Measurements from ENCODE around the gene DDX5.
"Not testable (repeated sequence)": the region's sequence is repeated elsewhere in the genome, so short reads cannot be mapped to it uniquely, and the experiment has no call there.

Gene DDX5

DNA sequence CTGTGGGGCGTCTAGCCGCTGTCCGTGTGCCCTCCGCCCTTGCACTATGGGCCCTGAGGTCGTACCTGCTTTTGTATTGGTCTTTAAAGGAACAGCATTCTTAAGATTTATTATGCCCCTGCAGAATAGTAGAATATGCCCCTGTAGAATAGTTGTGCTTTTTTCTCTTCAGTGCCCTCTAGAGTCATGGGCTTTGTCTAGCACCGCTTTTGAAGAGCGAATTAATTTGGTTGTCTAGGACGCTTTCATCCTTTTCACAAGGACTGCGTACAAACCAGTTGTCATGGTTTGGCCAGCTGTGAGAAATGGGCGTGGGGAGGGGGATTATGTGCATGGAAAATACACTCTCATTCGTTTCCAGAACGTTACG is 1.3 kb upstream of the DDX5 start:
- DNase-seq (ENCODE audit: low spot score): peak; percentile 91

DNA sequence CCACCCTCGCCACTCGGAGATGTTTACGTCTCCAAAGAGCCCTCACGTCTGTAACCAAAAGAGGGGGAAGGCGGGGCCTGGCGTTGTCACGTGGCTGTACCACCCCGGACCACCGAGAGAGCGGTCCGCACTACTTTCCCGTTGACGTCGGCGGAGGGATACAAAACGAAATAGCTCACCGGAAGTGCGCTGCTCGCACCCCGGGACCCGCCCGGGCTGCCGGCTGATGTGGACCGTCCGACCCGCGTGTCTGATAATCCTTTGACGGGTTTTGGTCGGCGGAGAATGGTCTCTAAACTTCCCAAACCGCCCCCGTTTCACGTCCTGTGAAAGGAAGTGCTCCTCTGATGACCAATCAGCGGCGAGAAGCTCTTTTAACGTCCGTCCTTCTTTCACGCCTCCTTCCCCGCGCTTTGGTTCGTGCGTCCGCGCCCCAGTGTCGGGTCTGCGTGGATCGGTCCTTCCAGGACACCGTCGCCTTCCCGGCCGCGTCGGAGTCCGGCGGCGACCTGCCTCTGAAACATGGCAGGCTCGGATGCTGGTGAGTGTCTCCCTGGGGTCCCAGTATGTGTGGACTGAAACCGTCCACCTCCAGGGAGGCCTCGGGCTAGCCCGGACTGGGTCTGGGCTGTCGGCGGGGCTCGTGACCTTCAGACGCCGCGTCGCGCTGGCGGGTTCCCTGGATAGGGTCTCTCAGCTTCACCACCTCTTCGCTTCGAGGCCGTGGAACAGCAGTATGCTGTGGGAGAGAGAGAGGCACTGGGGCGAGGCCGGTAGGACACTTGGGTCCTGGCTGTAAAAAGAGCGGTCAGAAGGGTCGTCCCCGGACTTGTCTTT is 705 bp upstream of the DDX5 start, which contains the start of gene CEP95:
Gene CEP95 (plus strand): TSS at position 402 of the 837 bp plus-strand sequence. CDS start 121 bp downstream, at position 523.
- peak; percentile 93 for DNase-seq (ENCODE audit: low spot score)

DNA sequence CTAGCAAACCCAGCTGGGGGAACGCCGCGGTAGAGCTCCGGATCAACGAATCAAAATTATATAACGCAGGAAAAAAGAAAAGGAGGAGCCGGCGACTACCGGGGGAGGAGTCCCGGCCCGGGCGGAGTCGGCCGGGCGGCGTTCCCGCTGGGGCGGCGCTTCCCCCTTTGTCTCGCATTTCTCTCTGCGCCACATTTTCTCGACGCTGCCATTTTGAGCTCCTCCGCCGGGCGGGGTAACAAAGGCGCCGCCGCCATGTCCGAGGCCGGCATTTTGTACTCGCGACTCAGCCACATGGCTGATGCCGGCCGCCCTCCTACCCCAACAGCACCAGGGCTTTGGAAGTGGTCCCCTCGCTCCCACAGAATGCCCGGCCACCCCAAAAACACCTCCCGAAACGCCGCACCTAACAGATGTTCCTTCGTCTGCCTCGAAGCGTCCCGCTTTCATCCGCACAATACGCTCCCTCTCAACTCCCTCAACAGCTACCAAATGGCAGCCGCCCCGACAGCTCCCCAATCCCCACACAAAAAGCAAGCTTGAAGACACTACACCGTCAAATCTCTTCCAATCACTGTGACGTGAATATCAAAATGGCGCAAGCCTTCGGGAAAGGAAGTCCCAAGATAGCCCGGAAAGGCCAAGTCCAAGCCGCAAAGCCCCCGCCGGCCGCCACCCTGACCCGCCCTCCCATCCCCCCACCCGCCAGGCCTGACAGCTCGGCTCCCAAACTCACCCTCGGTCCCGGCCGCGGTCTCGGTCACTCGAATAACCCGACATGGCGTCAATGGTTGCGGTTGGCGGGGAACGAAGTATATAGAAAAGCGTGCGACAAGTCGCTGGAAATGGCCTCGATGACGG is 519 bp downstream of the DDX5 start:
- DNase-seq (ENCODE audit: low spot score): peak; percentile 80

DNA sequence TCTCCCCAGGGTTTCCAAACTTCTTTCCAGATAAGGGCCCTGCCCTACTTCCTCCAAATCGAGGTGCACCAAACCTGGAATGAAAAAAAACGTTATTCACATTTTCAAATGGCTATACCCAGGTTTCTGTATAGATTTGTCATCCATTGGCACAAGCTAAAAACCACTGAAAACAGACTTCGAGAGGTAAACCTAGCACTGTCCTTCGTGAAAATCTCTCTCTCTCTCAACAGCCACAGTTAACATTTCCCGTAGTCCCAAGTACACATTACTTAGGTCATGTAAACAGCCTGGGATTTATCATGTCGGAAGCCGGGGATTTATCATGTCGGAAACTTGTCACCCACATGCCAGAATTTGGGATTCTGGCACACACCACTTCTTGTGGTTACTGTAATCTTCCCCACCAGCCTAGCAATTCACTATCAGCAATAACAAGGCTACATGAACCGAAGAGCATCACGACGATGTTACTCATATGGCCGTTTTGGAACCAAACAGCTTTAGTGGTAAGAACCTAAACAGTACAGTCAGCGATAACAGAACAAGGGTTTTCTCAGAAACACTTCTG is 1.2 kb downstream of the DDX5 start:
- DNase-seq (ENCODE audit: low spot score): peak; percentile 69

DNA sequence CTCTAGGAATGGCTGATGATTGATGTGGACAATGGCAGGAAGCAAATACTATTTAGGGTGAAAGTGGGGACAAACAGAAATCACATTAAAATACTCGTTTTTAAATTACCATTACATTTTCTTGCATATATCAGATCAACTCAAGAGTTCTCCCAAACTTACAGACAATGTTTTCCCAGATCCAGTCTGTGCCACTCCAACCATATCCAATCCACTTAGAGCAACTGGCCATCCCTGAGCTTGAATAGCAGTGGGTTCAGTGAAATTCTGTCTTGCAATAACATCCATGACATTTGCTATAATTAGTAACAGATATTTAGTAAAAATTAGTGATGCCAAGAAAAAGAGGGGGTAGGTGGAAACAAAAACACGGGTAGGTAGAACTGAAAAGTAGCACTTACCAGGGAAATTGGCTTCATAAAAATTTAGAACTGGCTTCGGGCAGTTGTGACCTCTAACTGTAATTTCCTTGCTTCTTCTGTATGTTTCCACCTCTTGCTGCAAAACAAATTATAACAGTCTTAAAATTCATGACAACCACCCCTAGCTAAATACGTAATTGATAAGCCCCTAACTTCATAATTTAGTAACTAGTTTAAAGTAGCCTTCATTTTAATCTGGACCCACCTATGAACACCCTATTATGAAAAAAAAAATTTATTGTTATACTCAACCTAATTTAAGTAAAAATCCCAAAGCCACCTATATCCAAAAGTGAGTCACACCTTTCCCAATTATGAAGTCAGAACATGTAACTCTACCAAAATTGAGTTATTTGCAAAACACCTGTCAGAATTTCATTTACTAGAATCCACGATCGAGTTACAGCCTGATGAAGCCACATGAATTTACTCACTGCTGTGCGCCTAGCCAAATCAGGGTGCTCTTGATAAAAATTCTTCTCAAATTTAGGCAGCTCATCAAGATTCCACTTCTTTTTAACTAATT is 2.0 kb downstream of the DDX5 start:
- DNase-seq (ENCODE audit: low spot score): no peak

DNA sequence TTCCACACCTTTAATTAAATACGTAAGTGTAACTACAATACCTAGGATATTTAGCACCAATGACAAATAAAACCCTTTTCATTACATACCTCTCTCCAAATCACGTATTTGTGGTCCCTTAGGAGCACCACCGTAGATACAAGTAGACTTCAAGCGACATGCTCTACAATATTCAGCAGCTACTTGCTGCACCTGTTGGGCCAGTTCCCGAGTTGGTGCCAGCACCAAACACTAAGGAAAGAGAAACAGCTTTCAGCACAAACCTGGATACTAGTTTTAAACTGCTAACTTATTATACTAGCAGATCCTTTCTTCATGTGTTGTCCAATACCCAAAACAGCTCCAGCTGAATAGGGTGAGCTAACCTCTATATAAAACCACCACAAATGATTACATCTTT is 2.7 kb downstream of the DDX5 start:
- no peak for DNase-seq (ENCODE audit: low spot score)

DNA sequence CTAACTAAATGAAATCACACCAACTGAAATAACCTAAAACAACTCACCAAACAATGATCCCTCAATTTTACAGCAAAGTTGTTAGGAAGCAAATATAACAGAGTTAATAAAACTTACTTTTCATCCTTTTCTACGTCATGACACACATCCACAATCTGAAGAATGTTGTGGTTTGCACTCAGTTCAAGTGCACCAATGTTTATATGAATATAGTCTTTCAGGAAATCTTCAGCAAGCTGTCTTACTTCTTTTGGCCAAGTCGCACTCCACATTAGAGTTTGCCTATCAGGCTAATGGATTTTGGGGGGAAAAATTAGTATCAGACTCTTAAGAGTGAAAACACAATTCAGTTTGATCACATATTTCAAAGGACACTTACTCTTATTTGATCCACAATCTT is 3.3 kb downstream of the DDX5 start:
- no peak for DNase-seq (ENCODE audit: low spot score)

DNA sequence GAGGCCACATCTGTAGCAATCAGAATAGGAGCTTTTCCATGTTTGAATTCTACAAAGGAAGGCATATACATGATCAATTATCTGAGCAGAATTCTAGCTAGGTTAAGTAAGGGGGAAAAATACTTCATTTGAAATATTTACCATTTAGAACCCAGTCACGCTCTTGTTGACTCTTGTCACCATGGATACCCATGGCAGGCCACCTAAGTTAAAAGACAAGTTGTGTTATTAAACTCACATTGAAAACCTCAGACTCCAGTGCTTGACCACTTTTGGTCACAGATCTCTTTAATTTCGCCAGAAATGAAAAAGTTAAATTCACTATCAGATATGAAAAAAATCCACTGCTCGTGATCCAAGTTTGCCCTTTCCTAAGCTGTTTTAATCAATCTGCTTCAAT is 4.1 kb downstream of the DDX5 start:
- no peak for DNase-seq (ENCODE audit: low spot score)

DNA sequence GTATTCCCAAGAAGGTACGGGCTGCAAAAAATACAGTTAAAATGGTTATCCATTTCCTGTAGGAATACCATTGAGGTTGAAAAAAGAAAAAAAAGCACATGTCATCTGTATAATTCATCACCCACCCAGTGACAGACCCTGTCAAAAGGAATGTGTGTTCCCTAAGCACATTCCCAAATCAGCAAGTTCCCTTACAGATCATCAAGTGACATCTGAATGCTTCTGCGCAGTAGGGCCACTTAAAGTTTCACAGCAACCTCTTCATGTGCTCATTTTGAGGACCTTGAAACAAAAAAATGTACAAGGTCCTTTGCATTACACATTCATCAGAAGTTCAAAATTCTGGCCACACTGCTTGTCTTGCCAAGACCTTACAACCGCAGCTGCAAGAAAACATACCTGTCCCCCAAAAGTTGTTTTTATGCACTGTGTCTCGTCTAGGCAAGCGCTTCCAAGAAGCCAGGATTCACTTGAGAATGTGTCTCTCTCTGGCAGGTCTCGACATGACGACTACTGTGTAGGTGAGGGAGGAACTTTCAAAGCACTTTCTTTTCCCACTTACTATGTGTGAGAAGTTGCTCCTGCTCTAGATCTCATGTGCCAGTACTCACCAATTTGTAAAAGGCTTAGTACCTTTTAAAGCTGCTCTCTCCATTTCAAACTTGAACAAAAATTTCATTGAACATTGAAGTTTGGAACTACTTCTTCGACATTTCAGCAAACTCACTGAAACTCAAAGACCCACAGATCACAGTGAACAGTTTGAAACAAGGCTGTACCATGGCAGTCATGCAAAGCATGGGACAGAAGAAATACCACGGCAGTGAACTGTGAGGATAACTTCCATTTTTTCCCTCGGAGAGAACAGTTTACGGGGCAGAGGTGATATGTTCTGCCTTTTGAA is 5.0 kb downstream of the DDX5 start:
- DNase-seq (ENCODE audit: low spot score): no peak

DNA sequence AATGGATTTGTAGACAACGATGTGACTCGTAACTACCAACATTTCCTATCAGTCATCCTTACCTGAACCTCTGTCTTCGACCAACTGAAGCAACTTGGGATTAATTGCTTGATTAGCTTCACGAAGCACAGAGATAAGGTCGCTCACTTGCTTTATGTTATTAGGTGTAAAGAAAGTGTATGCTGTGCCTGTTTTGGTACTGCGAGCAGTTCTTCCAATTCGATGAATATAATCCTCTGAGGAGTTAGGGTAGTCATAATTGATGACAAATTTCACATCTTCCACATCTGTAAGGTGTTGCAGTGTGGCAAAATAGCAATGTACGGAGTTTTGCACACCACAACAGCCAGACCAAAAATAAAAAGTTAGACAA is 5.6 kb downstream of the DDX5 start:
- no peak for DNase-seq (ENCODE audit: low spot score)

DNA sequence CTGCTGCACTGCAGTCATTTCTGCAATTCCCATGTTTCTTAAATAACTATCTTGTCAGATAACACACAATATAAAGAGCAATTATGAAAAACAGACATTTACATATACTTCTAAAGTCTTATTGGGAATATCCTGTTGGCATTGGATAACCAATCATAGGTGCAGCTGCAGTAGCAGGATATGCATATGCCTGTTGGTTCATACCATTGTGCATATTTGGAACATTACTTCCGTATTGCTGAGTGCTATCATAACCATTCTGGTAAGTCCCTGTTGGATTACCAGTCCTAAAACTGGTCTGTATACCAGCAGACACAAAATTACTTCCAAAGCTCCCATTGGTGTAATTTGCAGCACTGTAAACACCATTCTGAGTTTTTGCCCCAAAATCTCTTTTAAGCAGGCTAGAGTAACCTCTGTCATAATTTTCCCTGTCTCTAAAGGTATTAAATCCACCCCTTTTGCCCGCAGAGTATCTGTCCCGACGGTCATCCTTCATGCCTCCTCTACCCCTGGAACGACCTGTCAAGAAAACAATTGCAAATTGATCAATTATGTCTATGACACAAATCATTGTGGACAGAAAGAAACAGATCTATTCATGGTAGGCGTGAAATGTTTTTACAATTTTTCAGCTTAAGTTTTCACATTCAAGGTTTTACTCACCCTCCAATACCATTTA is 6.1 kb downstream of the DDX5 start:
- DNase-seq (ENCODE audit: low spot score): peak; percentile 75

DNA sequence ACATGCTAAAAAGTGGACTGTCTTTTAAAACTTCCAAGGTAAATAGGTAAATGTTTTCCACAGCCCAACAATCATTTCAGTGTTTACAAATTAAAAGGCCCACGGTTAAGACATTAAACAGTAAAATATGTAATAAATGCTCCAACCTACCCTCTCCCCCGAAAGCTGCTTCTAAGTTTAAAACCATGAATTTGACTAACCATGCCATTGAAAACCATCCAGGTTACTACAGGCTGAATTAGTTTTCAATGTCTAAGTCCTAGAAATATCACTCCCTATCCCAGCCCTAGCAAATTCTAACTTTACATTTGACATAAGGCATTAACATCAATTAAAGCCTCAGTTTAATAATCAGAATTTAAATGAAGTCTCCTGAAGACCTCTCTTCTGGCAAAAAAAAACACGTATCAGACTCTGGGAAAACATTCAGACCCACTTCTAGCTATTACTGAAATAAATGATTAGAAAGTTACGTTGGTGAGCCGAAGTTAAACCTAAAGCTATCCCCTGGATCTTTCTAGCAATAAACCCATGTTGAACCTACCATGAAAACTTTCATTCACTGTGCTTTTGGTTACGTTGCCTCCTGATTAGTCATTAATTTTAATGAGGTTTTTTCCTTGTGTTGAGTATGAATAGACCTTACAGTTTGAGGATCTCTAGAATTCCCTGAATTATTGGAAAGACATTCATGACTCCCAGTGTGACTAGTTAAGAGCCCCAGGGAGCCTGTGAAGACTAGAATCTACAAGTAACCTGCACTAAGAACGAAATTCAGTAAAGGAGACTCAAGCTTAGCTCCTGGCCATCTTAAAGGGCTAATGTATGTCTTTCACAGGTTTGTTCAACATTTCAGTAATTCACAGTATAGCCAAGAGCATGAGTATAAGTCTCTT is 7.5 kb downstream of the DDX5 start:
- DNase-seq (ENCODE audit: low spot score): peak; percentile 59

DNA sequence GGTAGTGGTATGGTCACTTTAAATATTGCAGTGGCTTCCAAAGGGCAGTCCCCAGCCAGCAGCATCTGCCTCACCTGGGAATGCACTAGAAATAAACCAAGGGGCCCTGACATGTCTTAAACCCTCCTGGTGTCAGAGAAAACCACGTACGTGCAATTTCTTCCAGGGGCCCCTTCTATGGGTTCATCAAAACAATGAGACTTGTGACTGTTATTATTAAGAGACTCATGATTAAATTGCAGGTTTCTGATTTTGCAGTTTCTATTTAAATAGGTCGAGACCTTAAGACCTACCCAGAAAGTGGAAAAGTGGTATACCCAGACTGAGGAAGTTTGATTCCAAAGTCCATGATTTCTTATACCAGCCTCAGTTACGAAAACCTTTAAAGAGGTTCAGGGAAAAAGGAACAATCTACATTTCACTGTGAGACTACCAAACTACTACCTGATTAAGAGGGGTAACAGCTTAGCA is 8.5 kb downstream of the DDX5 start:
- no peak for DNase-seq (ENCODE audit: low spot score)

DNA sequence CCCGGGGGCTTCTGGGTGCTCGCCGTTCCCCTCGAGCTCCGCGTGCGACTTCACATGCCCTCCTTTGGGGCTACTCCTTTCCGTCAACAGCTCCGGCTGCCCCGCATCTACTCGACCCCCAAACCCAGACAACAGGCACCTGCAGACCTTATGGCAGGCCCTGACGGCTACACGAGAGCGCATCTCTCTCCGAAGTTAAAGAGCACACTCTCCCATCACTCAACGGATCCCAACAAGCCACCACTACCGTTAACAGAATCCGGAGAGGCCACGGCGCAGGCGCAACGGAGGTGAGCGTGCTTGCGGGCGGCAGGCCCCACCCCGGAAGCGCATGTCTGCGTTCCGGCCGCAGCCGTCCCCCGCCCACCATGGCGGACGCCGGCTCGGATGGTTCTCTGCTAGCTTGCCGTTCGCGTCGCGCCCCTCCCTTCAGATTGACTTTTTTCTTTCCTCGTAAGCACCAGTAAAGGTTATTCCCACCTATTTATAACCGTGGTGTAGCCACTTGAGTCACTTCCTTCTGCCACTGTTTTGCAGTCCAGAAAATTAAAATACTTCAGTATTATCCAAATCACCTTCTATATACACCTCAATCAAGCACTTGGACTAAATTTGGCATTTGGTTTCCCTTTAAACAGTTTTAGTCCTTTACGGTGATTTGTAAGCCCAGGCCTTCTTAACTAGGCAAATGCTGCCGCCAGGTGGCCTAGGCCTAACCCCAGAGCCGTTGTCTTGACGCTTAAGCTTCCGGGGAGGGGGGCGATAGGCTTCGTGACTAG is 9.1 kb downstream of the DDX5 start, which contains the start of gene POLG2:
Gene POLG2 (minus strand): TSS at position 269 of the 779 bp plus-strand sequence. CDS start 86 bp downstream, at position 183.
- DNase-seq (ENCODE audit: low spot score): peak; percentile 94

DNA sequence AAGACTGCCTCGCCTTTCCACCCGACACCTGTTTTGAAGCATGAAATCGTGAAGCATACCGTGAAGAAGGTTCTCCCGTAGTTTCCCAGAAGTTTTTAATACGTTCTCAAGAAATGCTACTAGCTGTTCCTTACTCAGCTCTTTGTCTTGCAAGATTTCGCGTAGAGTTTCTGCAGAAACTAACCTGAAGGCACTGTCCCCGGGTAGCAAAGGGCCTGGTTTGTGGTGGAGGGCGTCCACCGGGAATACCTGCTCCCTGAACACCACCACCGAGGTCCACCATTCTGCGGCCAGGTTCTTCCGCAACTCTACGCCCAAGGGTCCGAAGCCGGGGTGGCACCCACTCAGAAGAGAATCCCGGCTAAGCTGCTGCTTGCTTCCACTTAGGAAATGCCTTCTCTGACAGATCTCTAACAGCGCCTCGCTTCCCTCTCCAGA is 9.7 kb downstream of the DDX5 start:
- DNase-seq (ENCODE audit: low spot score): no peak

DNA sequence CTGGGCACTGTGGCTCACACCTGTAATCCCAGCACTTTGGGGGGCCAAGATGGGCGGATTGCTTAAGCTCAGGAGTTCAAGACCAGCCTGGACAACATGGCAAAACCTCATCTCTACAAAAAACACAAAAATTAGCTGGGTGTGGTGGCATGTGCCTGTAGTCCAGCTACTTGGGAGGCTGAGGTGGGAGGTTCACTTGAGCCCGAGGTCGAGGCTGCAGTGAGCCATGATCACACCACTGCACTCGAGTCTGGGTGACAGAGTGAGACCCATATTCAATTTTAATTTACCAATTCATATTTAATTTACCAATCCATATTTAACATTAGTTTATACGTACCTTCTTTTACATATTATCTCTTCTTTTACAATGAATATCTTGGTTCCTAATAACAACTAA is 10.8 kb downstream of the DDX5 start:
- DNase-seq (ENCODE audit: low spot score): not testable (repeated sequence)

DNA sequence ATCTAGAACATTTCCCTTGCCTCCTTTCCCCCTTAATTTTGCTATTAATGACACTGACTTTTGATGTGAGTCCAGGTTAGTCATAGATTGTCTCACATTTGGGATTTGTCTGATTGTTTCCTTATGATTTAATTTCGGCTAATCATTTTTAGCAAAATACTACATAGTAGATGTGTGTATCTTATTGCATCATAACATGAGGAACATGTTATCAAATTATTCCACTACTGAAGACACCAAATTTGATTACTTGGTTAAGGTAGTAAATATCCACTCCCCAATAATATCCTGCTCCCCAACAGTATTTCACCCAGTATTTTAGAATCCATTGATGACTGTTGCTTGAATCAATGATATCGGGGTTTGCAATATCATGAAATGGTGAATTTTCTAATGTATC is 12.0 kb downstream of the DDX5 start:
- DNase-seq (ENCODE audit: low spot score): no peak
